ENCODE results near the gene NFIA.

NFIA gene

GRCh38 chr1:61425040-61425439 is 342.7 kb downstream of the NFIA start:
- DNase-seq: no peak
- TF ChIP-seq CTCF (IDR thresholded peaks at IDR 0.05; ENCODE audit: low read depth, low read length, missing control alignments): no peak
- H3K4me3 ChIP-seq (ENCODE audit: low read depth, low read length): no peak overlapping the region
- no peaks in the 10 kb centered on the region for H3K36me3 ChIP-seq (replicated peaks)
- no peaks in the 10 kb centered on the region for H3K27me3 ChIP-seq (replicated peaks)
- no peak overlapping the region for H3K27ac ChIP-seq
- in situ Hi-C loops (cut with HindIII; ENCODE audit: low pct_ligation_motif_present, low sequenced_read_pairs): no loop called here

GRCh38 chr1:61426254-61426653 is 343.9 kb downstream of the NFIA start:
- DNase-seq: no peak
- Histone ChIP-seq H3K27ac (no peak overlapping the region), H3K4me3 (ENCODE audit: low read depth, low read length) (no peak overlapping the region), H3K27me3 (replicated peaks) (no peaks in the 10 kb centered on the region), H3K36me3 (replicated peaks) (no peaks in the 10 kb centered on the region)
- in situ Hi-C loops (cut with HindIII; ENCODE audit: low pct_ligation_motif_present, low sequenced_read_pairs): no loop called here
- TF ChIP-seq CTCF (IDR thresholded peaks at IDR 0.05; ENCODE audit: low read depth, low read length, missing control alignments): no peak

- in situ Hi-C loops (cut with HindIII; ENCODE audit: low pct_ligation_motif_present, low sequenced_read_pairs): no loop called here
- no peak for DNase-seq
- TF ChIP-seq CTCF (IDR thresholded peaks at IDR 0.05; ENCODE audit: low read depth, low read length, missing control alignments): no peak
These were observed 344.5 kb downstream of the NFIA start for GRCh38 chr1:61426885-61427284.

GRCh38 chr1:61427510-61427909 is 345.1 kb downstream of the NFIA start:
- TF ChIP-seq CTCF (IDR thresholded peaks at IDR 0.05; ENCODE audit: low read depth, low read length, missing control alignments): no peak
- in situ Hi-C loops (cut with HindIII; ENCODE audit: low pct_ligation_motif_present, low sequenced_read_pairs): no loop called here
- H3K27me3 ChIP-seq (replicated peaks): no peaks in the 10 kb centered on the region
- no peak overlapping the region for H3K27ac ChIP-seq
- DNase-seq: no peak
- no peaks in the 10 kb centered on the region for H3K36me3 ChIP-seq (replicated peaks)
- no peak overlapping the region for H3K4me3 ChIP-seq (ENCODE audit: low read depth, low read length)

More at GRCh38 chr1:61426885-61427284, 344.5 kb downstream of the NFIA start:
- H3K27me3 ChIP-seq (replicated peaks): no peaks in the 10 kb centered on the region
- no peaks in the 10 kb centered on the region for H3K36me3 ChIP-seq (replicated peaks)
- no peak overlapping the region for H3K4me3 ChIP-seq (ENCODE audit: low read depth, low read length)
- no peak overlapping the region for H3K27ac ChIP-seq

GRCh38 chr1:61428146-61428545 is 345.8 kb downstream of the NFIA start:
- in situ Hi-C loops (cut with HindIII; ENCODE audit: low pct_ligation_motif_present, low sequenced_read_pairs): no loop called here
- TF ChIP-seq CTCF (IDR thresholded peaks at IDR 0.05; ENCODE audit: low read depth, low read length, missing control alignments): no peak
- H3K27me3 ChIP-seq (replicated peaks): no peaks in the 10 kb centered on the region

GRCh38 chr1:61432616-61433388 is 350.4 kb downstream of the NFIA start:
- no peaks in the 10 kb centered on the region for H3K36me3 ChIP-seq (replicated peaks)
- in situ Hi-C loops (cut with HindIII; ENCODE audit: low pct_ligation_motif_present, low sequenced_read_pairs): no loop called here
- H3K27ac ChIP-seq: no peak overlapping the region
- no peaks in the 10 kb centered on the region for H3K27me3 ChIP-seq (replicated peaks)
- no peak overlapping the region for H3K4me3 ChIP-seq (ENCODE audit: low read depth, low read length)
- no peak for TF ChIP-seq CTCF (IDR thresholded peaks at IDR 0.05; ENCODE audit: low read depth, low read length, missing control alignments)
- DNase-seq: no peak

More at GRCh38 chr1:61428146-61428545, 345.8 kb downstream of the NFIA start:
- Histone ChIP-seq H3K36me3 (replicated peaks) (no peaks in the 10 kb centered on the region), H3K4me3 (ENCODE audit: low read depth, low read length) (no peak overlapping the region), H3K27ac (no peak overlapping the region)
- no peak for DNase-seq
